T-helper 17 cell (primary cell): Measurements from ENCODE around the gene CALHM3. TPM values are rescaled to one million over a fixed set of nuclear protein-coding genes. Genes with fewer than 3 reads are reported as not detected.

Experiments
- ATAC-seq: fragments of 150-1000 bp; cut with Tn5 transposase; 2 replicates; pipeline ENCODE4 v1.10.0; 2021; ENCODE audit warnings: mild to moderate bottlenecking, moderate library complexity
- DNase-seq, 3 donors: peaks; one replicate each; pipeline versions ENCODE4 v3.0.0 to v3.0.0-alpha.2; 2020 to 2021
- H3K9me3 ChIP-seq: one replicate; pipeline ENCODE4 v1.7.0; 2013; ENCODE audit warnings: low read length, mild to moderate bottlenecking; ENCODE audit not compliant: control insufficient read depth, poor library complexity, severe bottlenecking
- H3K27ac Mint-ChIP-seq: one replicate; pipeline ENCODE4 v1.8.0; 2022; ENCODE audit warnings: mild to moderate bottlenecking, moderate library complexity, mixed read lengths
- H3K27me3 Mint-ChIP-seq: one replicate; pipeline ENCODE4 v1.8.0; 2022; ENCODE audit warnings: mixed read lengths
- H3K36me3 Mint-ChIP-seq: one replicate; pipeline ENCODE4 v1.8.0; 2022; ENCODE audit warnings: low read depth, mixed read lengths
- H3K4me1 Mint-ChIP-seq: one replicate; pipeline ENCODE4 v1.8.0; 2022; ENCODE audit warnings: mild to moderate bottlenecking, mixed read lengths
- H3K4me3 Mint-ChIP-seq: one replicate; pipeline ENCODE4 v1.8.0; 2022; ENCODE audit warnings: mild to moderate bottlenecking, moderate library complexity, mixed read lengths
- total RNA-seq, 4 donors: library from RNA in 2 of 4; stranded (reverse) in 2 of 4; gene quantifications; one replicate each; pipeline ENCODE4 v1.2.3 and lab custom pipeline; 2022 to 2026

The CALHM3 gene
- total RNA-seq, 2 donors from 2014 or later, result not detected

DNA sequence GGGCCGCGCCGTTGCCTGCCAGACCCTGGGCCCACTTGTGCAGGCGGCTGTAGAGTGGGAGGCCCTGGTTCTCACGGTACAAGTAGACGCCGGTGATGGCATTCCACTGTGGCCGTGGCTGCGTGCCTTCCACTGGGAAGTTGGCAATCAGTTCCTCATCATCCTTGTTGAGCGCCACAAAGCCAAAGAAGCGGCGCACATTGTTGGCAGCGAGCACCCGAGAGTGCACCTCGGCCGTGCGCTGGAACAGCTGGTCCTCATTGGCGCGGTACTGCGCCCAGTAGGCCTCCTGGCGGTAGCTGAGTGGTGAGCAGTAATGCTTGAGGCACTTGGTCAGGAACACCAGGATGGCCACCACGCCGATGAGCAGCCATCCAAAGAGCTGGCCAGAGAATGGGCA, 31.9 kb downstream of the CALHM3 start:
- no peaks in the 10 kb centered on the region for H3K27me3 Mint-ChIP-seq
- H3K27ac Mint-ChIP-seq, result peak overlapping the region; percentile 97
- H3K36me3 Mint-ChIP-seq, result peaks cover 21% of the 10 kb centered on the region
- peaks cover 55% of the 10 kb centered on the region for H3K4me1 Mint-ChIP-seq
- ATAC-seq, result no peak
- no peak for DNase-seq
- no peaks in the 10 kb centered on the region for H3K9me3 ChIP-seq
- H3K4me3 Mint-ChIP-seq, result peak overlapping the region; percentile 41

DNA sequence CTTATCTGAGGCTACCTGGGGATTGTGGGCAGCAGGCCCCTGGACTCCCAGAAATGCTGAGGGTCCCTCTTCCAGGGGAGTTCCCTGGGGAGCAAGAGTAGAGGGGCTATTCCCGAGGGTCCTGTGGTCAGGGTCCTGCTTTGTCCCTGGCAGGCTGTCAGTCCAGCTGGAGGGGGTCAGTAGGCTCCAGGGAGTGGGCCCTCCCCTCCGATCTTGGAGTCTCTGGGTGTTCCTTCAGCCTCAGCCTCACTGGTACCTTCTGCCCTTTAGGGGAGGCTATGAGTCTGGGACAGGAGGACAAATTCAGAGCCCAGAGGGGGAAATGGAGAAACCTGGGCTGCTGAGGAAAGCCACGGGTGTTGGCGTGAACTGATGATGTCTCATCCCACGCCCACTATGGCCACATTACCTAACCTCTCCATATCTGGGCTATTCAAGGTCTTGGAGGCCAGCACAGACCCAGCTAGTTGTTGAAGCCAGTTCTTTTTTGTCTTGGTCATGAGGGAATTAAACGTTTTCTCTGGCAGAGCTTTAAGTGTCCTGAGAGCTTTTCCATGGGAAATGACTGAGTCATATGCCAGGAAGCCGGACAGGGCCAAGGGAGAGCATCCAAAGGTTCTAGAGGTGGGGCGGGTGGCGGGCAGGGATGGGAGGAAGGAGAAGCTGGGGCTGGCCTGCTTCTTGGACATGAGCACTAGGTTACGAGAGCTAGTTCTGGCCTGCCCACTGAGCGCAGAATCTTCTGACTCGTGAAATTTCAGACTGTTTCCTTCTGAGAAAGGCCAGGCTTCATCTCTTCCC, 33.1 kb downstream of the CALHM3 start:
- no peak for ATAC-seq
- peak overlapping the region; percentile 34 for H3K27ac Mint-ChIP-seq
- no peak for DNase-seq
- no peak overlapping the region for H3K4me3 Mint-ChIP-seq
- H3K36me3 Mint-ChIP-seq, result peaks cover 21% of the 10 kb centered on the region
- no peaks in the 10 kb centered on the region for H3K27me3 Mint-ChIP-seq
- peaks cover 51% of the 10 kb centered on the region for H3K4me1 Mint-ChIP-seq
- no peaks in the 10 kb centered on the region for H3K9me3 ChIP-seq

DNA sequence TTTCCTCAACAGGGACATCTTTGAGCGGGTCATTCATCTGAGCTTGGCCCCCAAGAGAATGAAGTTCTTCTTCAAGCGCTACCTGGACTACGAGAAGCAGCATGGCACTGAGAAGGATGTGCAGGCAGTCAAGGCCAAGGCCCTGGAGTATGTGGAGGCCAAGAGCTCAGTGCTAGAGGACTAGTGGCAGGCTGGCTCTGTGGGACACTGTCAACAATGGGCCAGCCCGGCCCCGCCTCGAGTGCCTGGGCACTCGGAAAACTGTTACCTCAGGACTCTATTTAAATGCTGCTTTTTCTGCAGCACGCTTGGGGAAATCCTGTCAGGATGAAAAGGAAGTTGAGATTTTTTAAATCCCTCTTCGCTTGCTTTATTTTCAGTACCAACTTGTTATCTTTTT, 33.7 kb downstream of the CALHM3 start:
- Mint-ChIP-seq H3K27me3 (no peaks in the 10 kb centered on the region), H3K27ac (peak overlapping the region; percentile 84), H3K4me1 (peaks cover 45% of the 10 kb centered on the region), H3K36me3 (peaks cover 21% of the 10 kb centered on the region), H3K4me3 (no peak overlapping the region)
- no peaks in the 10 kb centered on the region for H3K9me3 ChIP-seq
- ATAC-seq (no peak), DNase-seq (no peak)

DNA sequence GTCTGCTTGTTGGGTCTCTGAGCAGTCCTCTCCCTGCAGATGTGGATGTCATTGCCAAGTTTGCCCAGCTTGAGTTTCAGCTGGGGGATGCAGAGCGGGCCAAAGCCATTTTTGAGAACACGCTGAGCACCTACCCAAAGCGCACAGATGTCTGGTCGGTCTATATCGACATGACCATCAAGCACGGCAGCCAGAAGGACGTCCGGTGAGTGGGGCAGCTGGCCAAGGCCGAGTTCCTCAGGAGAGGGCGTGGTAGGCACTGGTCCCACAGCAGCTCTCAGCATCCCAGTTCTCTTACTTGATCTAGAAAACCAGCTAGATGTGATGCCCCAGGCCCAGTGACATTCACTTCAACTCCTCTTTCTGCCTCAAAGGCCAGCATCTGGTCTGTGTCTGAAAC, 34.6 kb downstream of the CALHM3 start:
- no peak for ATAC-seq
- no peaks in the 10 kb centered on the region for H3K27me3 Mint-ChIP-seq
- peaks cover 39% of the 10 kb centered on the region for H3K4me1 Mint-ChIP-seq
- DNase-seq, result no peak
- H3K4me3 Mint-ChIP-seq, result no peak overlapping the region
- peak overlapping the region; percentile 84 for H3K27ac Mint-ChIP-seq
- H3K9me3 ChIP-seq, result no peaks in the 10 kb centered on the region
- peaks cover 17% of the 10 kb centered on the region for H3K36me3 Mint-ChIP-seq

DNA sequence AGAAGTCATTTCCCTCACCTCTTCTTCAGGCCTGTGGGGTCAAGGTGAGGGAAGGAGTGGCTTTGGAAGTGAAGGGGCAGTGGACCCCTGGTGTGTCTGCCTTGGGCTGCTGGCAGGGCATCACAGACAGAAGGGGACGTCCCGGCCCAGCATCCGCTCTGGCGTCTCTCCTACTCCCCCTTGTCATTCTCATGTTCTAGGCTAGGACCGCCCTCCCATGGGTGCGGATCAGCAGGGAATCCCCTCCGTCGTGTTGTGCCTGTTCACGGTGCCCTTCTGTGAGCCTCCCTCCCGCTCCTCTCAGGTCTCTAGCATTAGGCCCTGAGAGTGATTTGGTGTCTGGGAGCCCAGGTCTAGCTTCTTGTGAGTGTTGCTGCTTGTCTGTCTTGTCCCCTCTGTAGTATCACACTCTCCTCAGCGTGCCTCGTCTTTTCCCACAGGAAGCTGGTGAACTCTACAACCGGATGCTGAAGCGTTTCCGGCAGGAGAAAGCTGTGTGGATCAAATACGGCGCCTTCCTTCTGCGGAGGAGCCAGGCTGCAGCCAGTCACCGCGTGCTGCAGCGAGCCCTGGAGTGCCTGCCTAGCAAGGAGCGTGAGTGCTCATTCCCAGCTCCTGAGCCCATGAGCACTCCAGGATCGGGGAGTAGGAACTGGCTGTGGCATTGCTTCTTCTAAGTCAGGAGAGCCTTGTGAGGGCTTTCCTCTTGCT, 35.4 kb downstream of the CALHM3 start:
- ATAC-seq (no peak), DNase-seq (no peak)
- Mint-ChIP-seq H3K27ac (peak overlapping the region; percentile 84), H3K4me1 (peaks cover 30% of the 10 kb centered on the region), H3K36me3 (peaks cover 11% of the 10 kb centered on the region), H3K4me3 (no peak overlapping the region), H3K27me3 (no peaks in the 10 kb centered on the region)
- H3K9me3 ChIP-seq, result no peaks in the 10 kb centered on the region

DNA sequence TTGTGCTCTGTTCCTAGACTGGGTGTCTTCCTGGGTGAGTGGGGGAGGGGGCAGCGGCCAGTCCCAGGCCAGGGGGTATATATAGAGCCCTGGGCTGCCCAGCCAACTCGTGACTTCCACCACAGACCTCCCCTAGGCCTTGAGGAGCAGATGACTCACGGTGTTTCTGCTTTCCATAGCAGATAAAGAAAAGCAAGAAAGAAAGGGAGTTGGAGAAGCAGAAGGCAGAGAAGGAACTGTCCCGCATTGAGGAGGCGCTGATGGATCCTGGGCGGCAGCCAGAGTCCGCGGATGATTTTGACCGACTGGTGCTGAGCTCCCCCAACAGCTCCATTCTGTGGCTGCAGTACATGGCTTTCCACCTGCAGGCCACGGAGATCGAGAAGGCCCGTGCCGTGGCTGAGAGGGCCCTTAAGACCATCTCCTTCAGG, 37.0 kb downstream of the CALHM3 start:
- H3K9me3 ChIP-seq, result no peaks in the 10 kb centered on the region
- no peaks in the 10 kb centered on the region for H3K27me3 Mint-ChIP-seq
- peaks cover 8% of the 10 kb centered on the region for H3K36me3 Mint-ChIP-seq
- ATAC-seq (no peak), DNase-seq (no peak)
- H3K4me1 Mint-ChIP-seq, result peaks cover 20% of the 10 kb centered on the region
- H3K4me3 Mint-ChIP-seq, result no peak overlapping the region
- peak overlapping the region; percentile 69 for H3K27ac Mint-ChIP-seq

DNA sequence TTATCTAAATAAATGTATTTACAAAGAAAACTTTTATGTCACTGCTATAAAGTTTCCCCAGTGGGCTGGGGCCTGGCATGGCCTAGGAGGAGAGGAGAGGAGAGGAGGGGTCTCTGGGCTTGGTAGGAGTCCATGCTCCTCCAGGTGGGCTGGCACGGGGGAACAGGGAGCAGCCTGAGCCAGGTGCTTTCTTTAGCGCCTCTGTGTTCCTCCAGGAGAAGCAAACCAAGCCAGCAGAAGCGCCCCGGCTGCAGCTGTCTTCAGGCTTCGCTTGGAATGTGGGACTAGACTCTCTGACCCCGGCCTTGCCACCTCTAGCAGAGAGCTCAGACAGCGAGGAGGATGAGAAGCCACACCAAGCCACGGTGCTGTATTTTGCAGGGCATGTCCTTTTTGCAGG, 37.4 kb downstream of the CALHM3 start:
- peaks cover 21% of the 10 kb centered on the region for H3K4me1 Mint-ChIP-seq
- no peaks in the 10 kb centered on the region for H3K27me3 Mint-ChIP-seq
- H3K4me3 Mint-ChIP-seq, result no peak overlapping the region
- no peaks in the 10 kb centered on the region for H3K9me3 ChIP-seq
- H3K27ac Mint-ChIP-seq, result no peak overlapping the region
- H3K36me3 Mint-ChIP-seq, result peaks cover 10% of the 10 kb centered on the region
- ATAC-seq (no peak), DNase-seq (no peak)

DNA sequence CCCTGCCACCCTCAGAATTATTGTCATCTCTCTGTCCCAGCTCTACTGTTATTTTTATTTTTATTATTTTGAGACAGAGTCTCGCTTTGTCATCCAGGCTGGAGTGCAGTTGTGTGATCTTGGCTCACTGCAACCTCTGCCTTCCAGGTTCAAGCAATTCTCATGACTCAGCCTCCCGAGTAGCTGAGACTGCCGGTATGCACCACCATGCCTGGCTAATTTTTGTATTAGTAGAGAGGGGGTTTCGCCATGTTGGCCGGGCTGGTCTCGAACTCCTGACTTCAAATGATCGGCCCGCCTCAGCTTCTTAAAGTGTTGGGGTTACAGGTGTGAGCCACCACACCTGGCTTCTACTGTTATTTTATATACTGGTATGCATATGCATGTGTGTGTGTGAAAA, 37.8 kb downstream of the CALHM3 start:
- H3K27ac Mint-ChIP-seq, result no peak overlapping the region
- DNase-seq, result no peak
- H3K4me3 Mint-ChIP-seq, result no peak overlapping the region
- no peak for ATAC-seq
- H3K4me1 Mint-ChIP-seq, result peaks cover 20% of the 10 kb centered on the region
- H3K9me3 ChIP-seq, result no peaks in the 10 kb centered on the region
- H3K36me3 Mint-ChIP-seq, result peaks cover 10% of the 10 kb centered on the region
- H3K27me3 Mint-ChIP-seq, result no peaks in the 10 kb centered on the region

DNA sequence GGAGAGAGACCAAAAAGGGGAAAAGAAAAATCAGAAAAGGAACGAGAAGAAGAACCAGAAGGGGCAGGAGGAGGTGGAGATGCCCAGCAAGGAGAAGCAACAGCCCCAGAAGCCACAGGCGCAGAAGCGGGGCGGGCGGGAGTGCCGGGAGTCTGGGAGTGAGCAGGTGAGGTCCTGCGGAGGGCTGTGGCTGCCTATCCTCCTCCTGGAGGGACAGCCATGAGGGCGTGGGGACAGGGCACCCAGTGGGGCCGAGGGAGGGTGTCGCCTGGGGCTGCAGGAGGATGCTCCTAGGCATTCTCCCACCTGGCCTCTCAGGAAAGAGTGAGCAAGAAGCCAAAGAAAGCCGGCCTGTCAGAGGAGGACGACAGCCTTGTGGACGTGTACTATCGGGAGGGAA, 38.6 kb downstream of the CALHM3 start:
- Mint-ChIP-seq H3K4me3 (no peak overlapping the region), H3K4me1 (peaks cover 17% of the 10 kb centered on the region), H3K27me3 (no peaks in the 10 kb centered on the region), H3K36me3 (peaks cover 10% of the 10 kb centered on the region), H3K27ac (peak overlapping the region; percentile 69)
- ATAC-seq (no peak), DNase-seq (no peak)
- no peaks in the 10 kb centered on the region for H3K9me3 ChIP-seq

DNA sequence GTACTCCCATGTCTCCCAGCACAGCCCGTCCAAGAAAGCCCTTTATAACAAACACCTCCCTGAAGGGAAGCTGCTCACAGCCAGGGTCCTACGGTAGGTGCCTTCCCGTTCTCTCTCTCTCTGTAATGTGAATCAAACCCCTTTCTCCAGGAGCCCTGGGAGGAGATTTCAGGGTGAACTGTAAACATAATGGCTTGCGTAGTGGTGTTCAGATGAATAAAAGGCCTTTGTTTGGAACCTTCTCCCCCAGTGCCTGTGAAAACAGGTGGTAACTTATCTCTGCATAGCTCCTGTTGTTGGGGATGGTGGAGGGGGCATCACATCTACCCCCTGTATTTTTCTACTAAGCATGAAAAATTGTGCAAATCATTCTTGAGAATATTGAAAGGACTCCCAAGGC, 39.3 kb downstream of the CALHM3 start:
- H3K36me3 Mint-ChIP-seq, result peaks cover 10% of the 10 kb centered on the region
- H3K27me3 Mint-ChIP-seq, result no peaks in the 10 kb centered on the region
- no peak overlapping the region for H3K4me3 Mint-ChIP-seq
- DNase-seq (no peak), ATAC-seq (no peak)
- H3K4me1 Mint-ChIP-seq, result peaks cover 14% of the 10 kb centered on the region
- H3K27ac Mint-ChIP-seq, result peak overlapping the region; percentile 69
- H3K9me3 ChIP-seq, result no peaks in the 10 kb centered on the region

DNA sequence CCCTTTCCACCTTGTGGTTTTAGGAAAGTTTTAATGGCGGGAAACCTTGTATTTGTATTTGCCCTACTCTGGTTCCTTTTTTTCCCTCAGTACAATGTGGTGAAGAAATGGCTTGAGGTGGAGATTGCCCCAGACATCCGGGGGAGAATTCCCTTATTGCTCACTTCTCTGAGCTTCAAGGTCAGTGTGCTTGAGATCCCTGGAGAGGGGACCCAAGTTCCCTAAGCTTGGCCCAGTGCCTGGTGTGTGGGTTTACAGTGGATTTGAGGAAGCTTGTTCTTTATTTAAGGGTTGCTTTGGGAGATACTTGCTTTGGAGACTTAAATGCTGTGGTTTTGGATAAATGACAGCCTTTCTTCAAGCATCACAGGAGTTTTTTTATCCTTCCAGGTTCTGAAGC, 45.2 kb downstream of the CALHM3 start:
- ATAC-seq (no peak), DNase-seq (no peak)
- H3K9me3 ChIP-seq, result no peaks in the 10 kb centered on the region
- Mint-ChIP-seq H3K4me1 (peaks cover 22% of the 10 kb centered on the region), H3K36me3 (peaks cover 10% of the 10 kb centered on the region), H3K27ac (peak overlapping the region; percentile 43), H3K4me3 (no peak overlapping the region), H3K27me3 (no peaks in the 10 kb centered on the region)

DNA sequence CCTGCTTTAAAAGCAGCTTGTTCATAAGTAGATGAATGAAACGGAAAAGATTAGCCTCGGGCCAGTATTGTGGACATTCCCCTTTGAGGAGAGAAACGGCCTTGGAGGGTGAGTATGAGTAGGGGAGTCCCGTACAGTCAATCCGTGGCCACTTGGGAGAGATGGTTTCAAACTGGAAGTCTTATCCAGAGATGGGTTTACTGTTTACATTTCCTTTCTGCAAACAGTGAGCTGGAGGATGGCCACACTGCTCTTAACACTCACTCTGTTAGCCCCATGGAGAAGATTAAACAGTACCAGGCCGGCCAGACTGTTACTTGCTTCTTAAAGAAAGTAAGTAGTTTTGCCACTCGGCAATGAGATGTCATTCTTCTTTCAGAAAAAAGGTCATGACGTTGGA, 47.1 kb downstream of the CALHM3 start:
- H3K4me3 Mint-ChIP-seq, result no peak overlapping the region
- H3K36me3 Mint-ChIP-seq, result peaks cover 4% of the 10 kb centered on the region
- H3K4me1 Mint-ChIP-seq, result peaks cover 30% of the 10 kb centered on the region
- no peaks in the 10 kb centered on the region for H3K9me3 ChIP-seq
- H3K27ac Mint-ChIP-seq, result peak overlapping the region; percentile 61
- no peaks in the 10 kb centered on the region for H3K27me3 Mint-ChIP-seq
- no peak for ATAC-seq
- DNase-seq, result no peak

DNA sequence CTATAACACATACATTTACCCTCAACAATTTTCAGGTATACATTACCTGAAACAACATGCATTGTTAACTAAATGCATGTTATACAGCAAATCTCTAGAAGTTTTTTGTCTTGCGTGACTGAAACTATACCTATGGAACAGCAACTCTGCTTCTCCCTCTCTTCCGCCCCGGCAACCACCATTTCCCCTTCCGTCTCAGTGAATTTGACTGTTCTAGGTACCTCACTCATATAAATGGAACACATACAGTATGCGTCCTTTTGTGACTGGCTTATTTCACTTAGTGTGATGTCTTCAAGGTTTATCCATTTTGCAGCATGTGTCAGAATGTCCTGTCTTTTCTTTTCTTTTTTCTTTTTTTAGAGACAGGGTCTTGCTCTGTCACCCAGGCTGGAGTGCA, 49.4 kb downstream of the CALHM3 start:
- peak; percentile 79 for ATAC-seq
- Mint-ChIP-seq H3K4me1 (peaks cover 29% of the 10 kb centered on the region), H3K36me3 (peaks cover 10% of the 10 kb centered on the region), H3K27me3 (no peaks in the 10 kb centered on the region), H3K27ac (peak overlapping the region; percentile 49), H3K4me3 (peak overlapping the region; percentile 81)
- no peaks in the 10 kb centered on the region for H3K9me3 ChIP-seq
- DNase-seq, result no peak
